Body of pancreas (tissue), 4 donors: ENCODE results near the gene USP14.

ENCODE experiments used
- POLR2A ChIP-seq, 3 donors: fragments of 450-650 bp; IDR thresholded peaks; one replicate each; pipeline ENCODE4 v1.6.1; 2016; ENCODE audit warnings: antibody characterized with exemption in 3 of 3, mild to moderate bottlenecking in 2 of 3
- TF ChIP-seq, protein P1 (sequence below), 7 experiments: fragments of 450-650 bp in 4 of 7; fragments of 200-600 bp in 3 of 7; sonication (generic) in 3 of 7; IDR thresholded peaks; one replicate each; pipeline ENCODE4 v1.5.1; 2016 to 2019; ENCODE audit warnings: antibody characterized with exemption in 7 of 7

DNA sequence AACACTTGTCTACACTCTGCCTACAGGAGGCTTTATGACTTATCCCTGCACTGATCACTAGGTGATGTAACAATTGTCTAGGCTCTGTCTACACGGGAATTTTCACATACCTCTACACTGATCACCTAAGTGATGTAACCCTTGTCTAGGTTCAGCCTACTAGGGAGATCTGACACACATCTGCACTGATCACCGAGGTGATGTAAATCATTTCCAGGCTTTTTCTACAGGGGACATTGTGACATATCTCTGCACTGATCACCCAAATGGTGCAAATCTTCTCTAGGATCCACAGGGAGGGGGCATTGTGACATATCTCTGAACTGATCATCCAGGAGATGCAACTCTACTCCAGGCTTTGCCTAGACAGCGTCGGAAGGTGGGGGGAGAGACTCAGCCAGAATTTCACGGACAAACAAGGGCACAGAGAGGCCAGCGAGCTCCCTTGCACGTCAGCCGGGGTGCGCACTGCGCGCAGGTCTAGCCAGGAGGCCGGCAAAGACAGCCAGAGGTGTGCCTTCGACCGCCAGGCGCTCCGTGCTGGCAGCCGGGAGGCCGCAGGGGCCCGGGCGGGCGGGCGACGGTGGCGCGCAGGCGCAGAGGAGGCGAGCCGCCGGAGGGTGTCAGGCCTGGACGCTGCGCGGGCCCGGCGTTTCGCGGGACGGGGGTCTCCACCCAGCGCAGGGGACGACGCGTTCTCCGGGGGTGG, 46.9 kb upstream of the USP14 start:
- TF ChIP-seq POLR2A (IDR thresholded peaks at IDR 0.05), result peak in 2 of 3 donors; percentile 34 to 37
- TF ChIP-seq, protein P1, sequence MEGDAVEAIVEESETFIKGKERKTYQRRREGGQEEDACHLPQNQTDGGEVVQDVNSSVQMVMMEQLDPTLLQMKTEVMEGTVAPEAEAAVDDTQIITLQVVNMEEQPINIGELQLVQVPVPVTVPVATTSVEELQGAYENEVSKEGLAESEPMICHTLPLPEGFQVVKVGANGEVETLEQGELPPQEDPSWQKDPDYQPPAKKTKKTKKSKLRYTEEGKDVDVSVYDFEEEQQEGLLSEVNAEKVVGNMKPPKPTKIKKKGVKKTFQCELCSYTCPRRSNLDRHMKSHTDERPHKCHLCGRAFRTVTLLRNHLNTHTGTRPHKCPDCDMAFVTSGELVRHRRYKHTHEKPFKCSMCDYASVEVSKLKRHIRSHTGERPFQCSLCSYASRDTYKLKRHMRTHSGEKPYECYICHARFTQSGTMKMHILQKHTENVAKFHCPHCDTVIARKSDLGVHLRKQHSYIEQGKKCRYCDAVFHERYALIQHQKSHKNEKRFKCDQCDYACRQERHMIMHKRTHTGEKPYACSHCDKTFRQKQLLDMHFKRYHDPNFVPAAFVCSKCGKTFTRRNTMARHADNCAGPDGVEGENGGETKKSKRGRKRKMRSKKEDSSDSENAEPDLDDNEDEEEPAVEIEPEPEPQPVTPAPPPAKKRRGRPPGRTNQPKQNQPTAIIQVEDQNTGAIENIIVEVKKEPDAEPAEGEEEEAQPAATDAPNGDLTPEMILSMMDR (IDR thresholded peaks at IDR 0.05), result peak in 2 of 7 experiments; percentile 18 to 43
